ENCODE results near the gene LYST. TPM values are rescaled to one million over a fixed set of nuclear protein-coding genes. Genes with fewer than 3 reads are reported as not detected.

Gene LYST
- total RNA-seq, 2 donors from 2014 or later, result 21.9 to 41.7 TPM

DNA sequence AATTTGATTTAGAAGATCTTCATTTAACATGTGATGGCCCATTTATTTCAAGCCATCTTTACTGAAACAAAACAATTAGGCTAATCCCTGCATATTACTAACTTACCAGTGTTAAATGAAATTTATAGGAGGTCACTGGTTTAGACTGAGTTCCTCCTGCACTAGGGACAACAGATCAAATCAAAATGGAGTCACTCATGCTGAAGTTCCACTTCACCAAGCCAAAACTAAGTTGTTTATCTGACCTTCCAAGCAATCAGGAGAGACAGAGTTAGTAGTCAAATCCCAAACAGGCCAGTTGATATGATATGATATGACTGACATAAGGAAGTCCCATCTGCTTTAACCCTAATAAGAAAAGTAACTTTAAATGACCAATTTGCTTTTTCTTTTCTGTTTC is 4.8 kb downstream of the LYST start:
- Histone ChIP-seq H3K27ac (no peak overlapping the region), H3K36me3 (no peaks in the 10 kb centered on the region), H3K27me3 (replicated peaks; ENCODE audit: insufficient read depth) (no peaks in the 10 kb centered on the region), H3K4me3 (no peak overlapping the region), H3K9me3 (no peaks in the 10 kb centered on the region), H3K4me1 (replicated peaks) (no peaks in the 10 kb centered on the region)
- TF ChIP-seq, protein P1, sequence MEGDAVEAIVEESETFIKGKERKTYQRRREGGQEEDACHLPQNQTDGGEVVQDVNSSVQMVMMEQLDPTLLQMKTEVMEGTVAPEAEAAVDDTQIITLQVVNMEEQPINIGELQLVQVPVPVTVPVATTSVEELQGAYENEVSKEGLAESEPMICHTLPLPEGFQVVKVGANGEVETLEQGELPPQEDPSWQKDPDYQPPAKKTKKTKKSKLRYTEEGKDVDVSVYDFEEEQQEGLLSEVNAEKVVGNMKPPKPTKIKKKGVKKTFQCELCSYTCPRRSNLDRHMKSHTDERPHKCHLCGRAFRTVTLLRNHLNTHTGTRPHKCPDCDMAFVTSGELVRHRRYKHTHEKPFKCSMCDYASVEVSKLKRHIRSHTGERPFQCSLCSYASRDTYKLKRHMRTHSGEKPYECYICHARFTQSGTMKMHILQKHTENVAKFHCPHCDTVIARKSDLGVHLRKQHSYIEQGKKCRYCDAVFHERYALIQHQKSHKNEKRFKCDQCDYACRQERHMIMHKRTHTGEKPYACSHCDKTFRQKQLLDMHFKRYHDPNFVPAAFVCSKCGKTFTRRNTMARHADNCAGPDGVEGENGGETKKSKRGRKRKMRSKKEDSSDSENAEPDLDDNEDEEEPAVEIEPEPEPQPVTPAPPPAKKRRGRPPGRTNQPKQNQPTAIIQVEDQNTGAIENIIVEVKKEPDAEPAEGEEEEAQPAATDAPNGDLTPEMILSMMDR (IDR thresholded peaks at IDR 0.05), result no peak
- TF ChIP-seq POLR2A (IDR thresholded peaks at IDR 0.05), result no peak
- TF ChIP-seq POLR2AphosphoS5 (IDR thresholded peaks at IDR 0.05), result no peak
- intact Hi-C loops (cut with DNase I), result loop anchor here (10.0 kb wide), 2 partner anchors 203 to 357 kb away; partner anchors contain the start of genes B3GALNT2 and NID1
- DNase-seq (ENCODE audit: low spot score), result no peak

DNA sequence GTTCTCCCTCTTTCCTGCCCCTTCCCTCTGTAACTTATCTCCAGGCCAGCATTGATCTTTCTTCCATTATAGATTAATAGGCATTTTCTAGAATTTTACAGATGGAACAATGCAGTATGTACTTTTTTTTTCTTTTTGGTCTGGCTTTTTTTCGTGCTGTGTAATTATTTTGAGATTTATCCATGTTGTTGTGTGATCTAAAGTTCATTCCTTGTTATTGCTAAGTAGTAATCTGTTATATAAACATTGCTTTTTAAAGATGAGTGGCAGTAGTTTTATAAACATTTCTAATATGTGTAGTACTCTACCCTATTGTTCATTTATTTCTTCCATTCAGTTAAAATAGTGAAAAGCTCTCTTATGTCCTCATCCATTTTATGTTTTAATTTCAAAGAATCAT is 5.9 kb downstream of the LYST start:
- no peaks in the 10 kb centered on the region for H3K9me3 ChIP-seq
- no peaks in the 10 kb centered on the region for H3K36me3 ChIP-seq
- H3K4me1 ChIP-seq (replicated peaks), result no peaks in the 10 kb centered on the region
- DNase-seq (ENCODE audit: low spot score), result no peak
- intact Hi-C loops (cut with DNase I), result loop anchor here (10.0 kb wide), 2 partner anchors 204 to 356 kb away; partner anchors contain the start of genes B3GALNT2 and NID1
- no peak overlapping the region for H3K27ac ChIP-seq
- H3K4me3 ChIP-seq, result no peak overlapping the region
- H3K27me3 ChIP-seq (replicated peaks; ENCODE audit: insufficient read depth), result no peaks in the 10 kb centered on the region
- WGBS, result 62% methylated on average over 1 of the region's 1 CpG
- TF ChIP-seq, protein P1 (IDR thresholded peaks at IDR 0.05), result no peak
- TF ChIP-seq POLR2A (IDR thresholded peaks at IDR 0.05) (no peak), POLR2AphosphoS5 (IDR thresholded peaks at IDR 0.05) (no peak)

DNA sequence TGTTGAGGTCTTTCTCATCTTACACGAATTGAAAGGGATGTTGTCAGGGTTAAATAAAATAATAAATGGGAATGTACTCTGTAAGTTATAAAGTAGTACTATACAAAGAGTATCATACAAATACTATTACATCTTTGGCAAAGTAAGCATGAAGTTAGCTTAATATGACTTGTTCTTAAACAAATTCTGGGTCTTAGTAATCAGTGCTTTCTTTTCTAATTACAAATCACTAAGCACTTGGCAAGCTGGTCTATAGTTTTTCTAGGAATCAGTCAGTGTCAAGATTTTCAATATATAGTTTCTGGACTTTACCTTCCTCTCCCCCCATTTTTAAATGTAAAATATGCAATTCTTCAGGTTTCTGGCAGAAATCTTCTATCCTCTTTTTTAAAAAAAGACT is 6.9 kb downstream of the LYST start:
- no peak overlapping the region for H3K4me3 ChIP-seq
- WGBS, result 65% methylated on average over 1 of the region's 1 CpG
- no peaks in the 10 kb centered on the region for H3K9me3 ChIP-seq
- no peak for DNase-seq (ENCODE audit: low spot score)
- no peak overlapping the region for H3K27ac ChIP-seq
- H3K36me3 ChIP-seq, result no peaks in the 10 kb centered on the region
- no peaks in the 10 kb centered on the region for H3K27me3 ChIP-seq (replicated peaks; ENCODE audit: insufficient read depth)
- intact Hi-C loops (cut with DNase I), result loop anchor here (10.0 kb wide), 2 partner anchors 205 to 355 kb away; partner anchors contain the start of genes B3GALNT2 and NID1
- TF ChIP-seq POLR2AphosphoS5 (IDR thresholded peaks at IDR 0.05) (no peak), POLR2A (IDR thresholded peaks at IDR 0.05) (no peak)
- TF ChIP-seq, protein P1 (IDR thresholded peaks at IDR 0.05), result no peak
- H3K4me1 ChIP-seq (replicated peaks), result no peaks in the 10 kb centered on the region

DNA sequence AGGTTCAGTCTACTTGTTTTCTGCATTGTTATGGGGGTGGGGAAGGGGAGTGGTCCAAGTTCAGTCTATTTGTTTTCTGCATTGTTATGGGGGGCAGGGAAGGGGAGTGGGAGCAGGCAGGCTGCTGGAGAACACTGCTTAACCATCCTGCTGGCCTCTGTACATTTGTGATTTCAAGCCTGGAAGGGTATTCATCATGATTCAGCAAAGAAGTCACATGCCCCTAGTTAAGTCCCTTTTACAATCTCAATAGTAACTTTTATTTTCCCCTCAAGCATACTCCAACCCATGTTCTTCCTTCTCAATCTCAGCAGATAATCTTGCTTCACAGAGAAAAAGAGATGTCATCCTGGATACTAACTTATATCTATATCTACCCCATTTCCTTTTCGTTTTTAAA is 7.9 kb downstream of the LYST start:
- intact Hi-C loops (cut with DNase I), result no loop called here
- WGBS, result 86% methylated on average over 1 of the region's 1 CpG
- TF ChIP-seq POLR2AphosphoS5 (IDR thresholded peaks at IDR 0.05) (no peak), POLR2A (IDR thresholded peaks at IDR 0.05) (no peak)
- TF ChIP-seq, protein P1 (IDR thresholded peaks at IDR 0.05), result no peak
- H3K27ac ChIP-seq, result no peak overlapping the region
- H3K4me3 ChIP-seq, result no peak overlapping the region
- no peaks in the 10 kb centered on the region for H3K4me1 ChIP-seq (replicated peaks)
- no peaks in the 10 kb centered on the region for H3K9me3 ChIP-seq
- H3K27me3 ChIP-seq (replicated peaks; ENCODE audit: insufficient read depth), result no peaks in the 10 kb centered on the region
- no peaks in the 10 kb centered on the region for H3K36me3 ChIP-seq
- DNase-seq (ENCODE audit: low spot score), result no peak

DNA sequence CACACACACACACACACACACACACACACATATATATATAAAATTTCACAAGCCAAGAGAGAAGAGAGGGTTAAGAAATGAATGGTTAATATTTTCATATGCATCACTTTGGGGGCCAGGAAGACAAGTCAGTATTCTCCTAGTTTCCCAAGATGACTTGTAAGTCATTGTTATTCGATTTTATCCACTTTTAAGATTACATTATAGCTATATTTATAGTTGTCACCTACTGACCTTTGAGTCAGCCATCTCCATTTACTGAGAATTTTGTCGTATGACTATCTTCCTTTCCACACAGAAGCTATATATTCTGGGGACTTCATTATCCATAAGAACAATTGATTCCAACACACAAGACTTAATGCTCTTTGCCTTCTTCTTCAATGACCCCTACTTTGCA is 8.9 kb downstream of the LYST start:
- Histone ChIP-seq H3K9me3 (no peaks in the 10 kb centered on the region), H3K27me3 (replicated peaks; ENCODE audit: insufficient read depth) (no peaks in the 10 kb centered on the region), H3K4me1 (replicated peaks) (no peaks in the 10 kb centered on the region), H3K27ac (no peak overlapping the region), H3K4me3 (no peak overlapping the region), H3K36me3 (no peaks in the 10 kb centered on the region)
- intact Hi-C loops (cut with DNase I), result no loop called here
- TF ChIP-seq POLR2A (IDR thresholded peaks at IDR 0.05), result no peak
- TF ChIP-seq POLR2AphosphoS5 (IDR thresholded peaks at IDR 0.05), result no peak
- WGBS, result 63% methylated on average over 2 of the region's 2 CpGs
- no peak for DNase-seq (ENCODE audit: low spot score)

Data from prostate gland (tissue), 2 donors.